Measurements from ENCODE around the gene ALOX5AP. TPM values are rescaled to one million over a fixed set of nuclear protein-coding genes. Genes with fewer than 3 reads are reported as not detected.

ALOX5AP gene
- total RNA-seq, 1 experiment from 2014 or later = not detected

- Mint-ChIP-seq H3K27me3 (ENCODE audit: low read depth) (no peaks in the 10 kb centered on the region), H3K4me1 (no peaks in the 10 kb centered on the region), H3K9me3 (no peaks in the 10 kb centered on the region), H3K4me3 (no peak overlapping the region), H3K27ac (no peak overlapping the region), H3K36me3 (no peaks in the 10 kb centered on the region)
- POLR2A ChIA-PET = no interaction called here
- CTCF ChIA-PET = interaction anchor here (0.6 kb wide), 1 partner anchor 12 kb away, joined by 3 read pairs; no protein-coding TSS in a partner anchor
- no peak for ATAC-seq
- TF ChIP-seq ATF1 (CRISPR knock-in tag; IDR thresholded peaks at IDR 0.05) = no peak
- TF ChIP-seq ZNF263 (CRISPR knock-in tag; IDR thresholded peaks at IDR 0.05; ENCODE audit: low read depth) = no peak
- TF ChIP-seq FOXP1 (CRISPR knock-in tag; IDR thresholded peaks at IDR 0.05; ENCODE audit: borderline replicate concordance) = no peak
- no peak for TF ChIP-seq ERG (CRISPR knock-in tag; IDR thresholded peaks at IDR 0.05)
- no peak for TF ChIP-seq ZNF416 (CRISPR knock-in tag; IDR thresholded peaks at IDR 0.05)
- TF ChIP-seq FOXK1 (CRISPR knock-in tag; IDR thresholded peaks at IDR 0.05) = no peak
- TF ChIP-seq SMAD4 (CRISPR knock-in tag; IDR thresholded peaks at IDR 0.05) = no peak
- TF ChIP-seq, protein P1, sequence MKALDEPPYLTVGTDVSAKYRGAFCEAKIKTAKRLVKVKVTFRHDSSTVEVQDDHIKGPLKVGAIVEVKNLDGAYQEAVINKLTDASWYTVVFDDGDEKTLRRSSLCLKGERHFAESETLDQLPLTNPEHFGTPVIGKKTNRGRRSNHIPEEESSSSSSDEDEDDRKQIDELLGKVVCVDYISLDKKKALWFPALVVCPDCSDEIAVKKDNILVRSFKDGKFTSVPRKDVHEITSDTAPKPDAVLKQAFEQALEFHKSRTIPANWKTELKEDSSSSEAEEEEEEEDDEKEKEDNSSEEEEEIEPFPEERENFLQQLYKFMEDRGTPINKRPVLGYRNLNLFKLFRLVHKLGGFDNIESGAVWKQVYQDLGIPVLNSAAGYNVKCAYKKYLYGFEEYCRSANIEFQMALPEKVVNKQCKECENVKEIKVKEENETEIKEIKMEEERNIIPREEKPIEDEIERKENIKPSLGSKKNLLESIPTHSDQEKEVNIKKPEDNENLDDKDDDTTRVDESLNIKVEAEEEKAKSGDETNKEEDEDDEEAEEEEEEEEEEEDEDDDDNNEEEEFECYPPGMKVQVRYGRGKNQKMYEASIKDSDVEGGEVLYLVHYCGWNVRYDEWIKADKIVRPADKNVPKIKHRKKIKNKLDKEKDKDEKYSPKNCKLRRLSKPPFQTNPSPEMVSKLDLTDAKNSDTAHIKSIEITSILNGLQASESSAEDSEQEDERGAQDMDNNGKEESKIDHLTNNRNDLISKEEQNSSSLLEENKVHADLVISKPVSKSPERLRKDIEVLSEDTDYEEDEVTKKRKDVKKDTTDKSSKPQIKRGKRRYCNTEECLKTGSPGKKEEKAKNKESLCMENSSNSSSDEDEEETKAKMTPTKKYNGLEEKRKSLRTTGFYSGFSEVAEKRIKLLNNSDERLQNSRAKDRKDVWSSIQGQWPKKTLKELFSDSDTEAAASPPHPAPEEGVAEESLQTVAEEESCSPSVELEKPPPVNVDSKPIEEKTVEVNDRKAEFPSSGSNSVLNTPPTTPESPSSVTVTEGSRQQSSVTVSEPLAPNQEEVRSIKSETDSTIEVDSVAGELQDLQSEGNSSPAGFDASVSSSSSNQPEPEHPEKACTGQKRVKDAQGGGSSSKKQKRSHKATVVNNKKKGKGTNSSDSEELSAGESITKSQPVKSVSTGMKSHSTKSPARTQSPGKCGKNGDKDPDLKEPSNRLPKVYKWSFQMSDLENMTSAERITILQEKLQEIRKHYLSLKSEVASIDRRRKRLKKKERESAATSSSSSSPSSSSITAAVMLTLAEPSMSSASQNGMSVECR (CRISPR knock-in tag; IDR thresholded peaks at IDR 0.05; ENCODE audit: borderline replicate concordance) = no peak
- TF ChIP-seq E2F4 (CRISPR knock-in tag; IDR thresholded peaks at IDR 0.05; ENCODE audit: borderline replicate concordance, low read depth) = no peak
- TF ChIP-seq HMGA2 (CRISPR knock-in tag; IDR thresholded peaks at IDR 0.05) = no peak
- no peak for TF ChIP-seq RORB (CRISPR knock-in tag; IDR thresholded peaks at IDR 0.05)
- TF ChIP-seq E2F1 (CRISPR knock-in tag; IDR thresholded peaks at IDR 0.05) = no peak
- no peak for DNase-seq (ENCODE audit: low spot score)
Observed at GRCh38 chr13:30714629-30715371, 20.5 kb upstream of the ALOX5AP start.

- Mint-ChIP-seq H3K27ac (no peak overlapping the region), H3K4me1 (no peaks in the 10 kb centered on the region), H3K9me3 (no peaks in the 10 kb centered on the region), H3K36me3 (no peaks in the 10 kb centered on the region), H3K4me3 (no peak overlapping the region), H3K27me3 (ENCODE audit: low read depth) (no peaks in the 10 kb centered on the region)
- no peak for ATAC-seq
- TF ChIP-seq, protein P2, sequence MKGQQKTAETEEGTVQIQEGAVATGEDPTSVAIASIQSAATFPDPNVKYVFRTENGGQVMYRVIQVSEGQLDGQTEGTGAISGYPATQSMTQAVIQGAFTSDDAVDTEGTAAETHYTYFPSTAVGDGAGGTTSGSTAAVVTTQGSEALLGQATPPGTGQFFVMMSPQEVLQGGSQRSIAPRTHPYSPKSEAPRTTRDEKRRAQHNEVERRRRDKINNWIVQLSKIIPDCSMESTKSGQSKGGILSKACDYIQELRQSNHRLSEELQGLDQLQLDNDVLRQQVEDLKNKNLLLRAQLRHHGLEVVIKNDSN (CRISPR knock-in tag; IDR thresholded peaks at IDR 0.05) = no peak
- TF ChIP-seq ZNF423 (CRISPR knock-in tag; IDR thresholded peaks at IDR 0.05) = no peak
- no peak for TF ChIP-seq SMAD3 (CRISPR knock-in tag; IDR thresholded peaks at IDR 0.05; ENCODE audit: borderline replicate concordance)
- TF ChIP-seq ELF4 (CRISPR knock-in tag; IDR thresholded peaks at IDR 0.05; ENCODE audit: low read depth) = no peak
- no peak for TF ChIP-seq ZBTB21 (CRISPR knock-in tag; IDR thresholded peaks at IDR 0.05; ENCODE audit: borderline replicate concordance)
- TF ChIP-seq, protein P3, sequence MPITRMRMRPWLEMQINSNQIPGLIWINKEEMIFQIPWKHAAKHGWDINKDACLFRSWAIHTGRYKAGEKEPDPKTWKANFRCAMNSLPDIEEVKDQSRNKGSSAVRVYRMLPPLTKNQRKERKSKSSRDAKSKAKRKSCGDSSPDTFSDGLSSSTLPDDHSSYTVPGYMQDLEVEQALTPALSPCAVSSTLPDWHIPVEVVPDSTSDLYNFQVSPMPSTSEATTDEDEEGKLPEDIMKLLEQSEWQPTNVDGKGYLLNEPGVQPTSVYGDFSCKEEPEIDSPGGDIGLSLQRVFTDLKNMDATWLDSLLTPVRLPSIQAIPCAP (CRISPR knock-in tag; IDR thresholded peaks at IDR 0.05) = no peak
- TF ChIP-seq NFYB (CRISPR knock-in tag; conservative IDR thresholded peaks at IDR 0.05; ENCODE audit: low read depth) = no peak
- TF ChIP-seq, protein P4, sequence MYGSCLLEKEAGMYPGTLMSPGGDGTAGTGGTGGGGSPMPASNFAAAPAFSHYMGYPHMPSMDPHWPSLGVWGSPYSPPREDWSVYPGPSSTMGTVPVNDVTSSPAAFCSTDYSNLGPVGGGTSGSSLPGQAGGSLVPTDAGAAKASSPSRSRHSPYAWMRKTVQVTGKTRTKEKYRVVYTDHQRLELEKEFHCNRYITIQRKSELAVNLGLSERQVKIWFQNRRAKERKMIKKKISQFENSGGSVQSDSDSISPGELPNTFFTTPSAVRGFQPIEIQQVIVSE (CRISPR knock-in tag; IDR thresholded peaks at IDR 0.05; ENCODE audit: borderline replicate concordance) = no peak
- DNase-seq (ENCODE audit: low spot score) = no peak
- ChIA-PET CTCF (no interaction called here), POLR2A (no interaction called here)
Observed at GRCh38 chr13:30715372-30715756, 20.0 kb upstream of the ALOX5AP start.
